NCI-H2107 (cell line): ENCODE data around the gene DPP7.
"Not testable (repeated sequence)": the region's sequence is repeated elsewhere in the genome, so short reads cannot be mapped to it uniquely, and the experiment has no call there.

Source experiments
- DNase-seq: peaks from one replicate; lab custom pipeline; 2025; lab: John Stamatoyannopoulos, UW

The DPP7 gene

DNA sequence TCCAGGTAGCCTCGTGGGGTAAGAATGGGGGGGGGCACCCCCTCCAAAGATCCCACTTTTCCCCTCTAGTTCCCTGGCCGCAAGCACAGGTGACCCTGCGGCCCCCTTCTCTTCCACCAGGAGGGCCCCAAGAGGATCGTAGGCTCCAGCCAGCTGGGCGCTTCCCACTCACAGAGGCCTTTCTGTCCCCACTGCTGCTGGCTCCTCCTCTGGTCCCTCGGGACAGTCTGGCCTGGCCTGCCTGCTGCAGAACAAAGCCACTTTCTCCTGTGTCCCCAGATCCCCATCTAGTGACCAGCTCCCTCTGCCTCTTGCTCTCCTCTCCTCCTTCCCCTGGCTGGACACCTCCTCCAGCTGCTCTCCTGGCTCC, 43.6 kb downstream of the DPP7 start:
- DNase-seq: peak; percentile 70

DNA sequence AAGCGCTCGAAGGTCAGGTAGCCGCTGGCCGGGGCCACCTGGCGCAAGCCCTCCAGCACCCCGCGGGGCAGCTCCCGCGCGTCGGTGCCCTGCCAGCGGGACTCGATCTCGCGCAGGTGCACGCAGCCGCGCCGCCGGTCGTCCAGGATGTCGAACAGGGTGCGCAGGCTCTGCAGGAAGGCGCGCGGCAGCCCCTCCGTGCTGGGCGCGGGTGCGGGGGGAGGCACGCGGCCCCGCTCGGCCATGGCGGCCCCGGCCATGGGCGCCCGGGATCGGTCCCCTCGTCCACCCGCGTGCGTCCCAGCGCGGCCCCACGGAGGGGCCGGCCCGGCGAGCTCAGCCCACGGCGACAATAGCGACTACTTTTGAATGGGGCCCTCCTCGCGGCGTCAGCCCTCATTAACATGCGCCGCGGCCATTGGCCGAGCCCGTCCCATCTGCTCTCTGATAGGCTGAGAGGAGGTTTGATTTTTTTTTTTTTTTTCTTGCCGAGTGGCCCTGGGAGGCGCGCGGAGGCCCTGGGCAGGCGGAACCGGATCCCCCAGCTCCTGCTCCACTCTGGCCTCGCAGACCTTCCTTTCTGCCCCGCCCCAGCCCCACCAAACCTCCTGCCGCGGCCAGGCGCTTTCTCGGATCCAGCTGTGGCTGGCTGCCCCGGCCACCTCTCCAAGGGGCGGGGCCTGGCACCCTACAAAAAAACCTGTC, 44.2 kb downstream of the DPP7 start, which contains the start of gene SAPCD2:
SAPCD2 (minus strand) TSS at position 357 of the 705 bp plus-strand sequence; CDS start at position 260, 97 bp downstream.
- peak; percentile 93 for DNase-seq

DNA sequence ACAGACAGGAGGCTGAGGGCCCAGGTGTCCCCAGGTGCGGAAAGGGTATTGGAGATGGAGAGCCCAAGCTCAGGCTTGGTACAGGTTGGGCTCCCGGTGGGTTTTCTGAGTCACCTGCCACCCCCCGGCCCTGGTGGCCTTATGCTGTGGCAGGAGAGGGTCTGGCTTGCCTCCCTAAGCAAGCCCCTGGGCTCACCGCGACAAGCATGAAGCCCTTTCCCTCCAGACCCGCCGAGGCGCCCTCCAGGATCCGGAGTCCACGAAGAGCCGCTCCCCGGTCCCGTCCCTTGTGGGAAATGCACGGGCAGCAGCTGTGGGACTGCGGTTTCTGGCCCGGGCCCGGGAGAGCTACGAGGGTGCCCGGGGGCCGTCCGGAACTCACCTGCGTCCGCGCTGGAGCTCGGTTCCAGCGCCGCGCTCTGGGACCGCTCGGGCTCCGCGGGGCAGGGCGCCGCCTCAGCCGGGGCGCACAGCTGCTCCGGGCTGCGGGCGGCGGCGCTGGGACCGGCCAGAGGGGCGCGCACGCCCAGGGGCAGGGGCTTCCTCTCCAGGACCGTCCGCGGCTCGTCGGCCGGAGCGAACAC, 44.9 kb downstream of the DPP7 start:
- no peak for DNase-seq

DNA sequence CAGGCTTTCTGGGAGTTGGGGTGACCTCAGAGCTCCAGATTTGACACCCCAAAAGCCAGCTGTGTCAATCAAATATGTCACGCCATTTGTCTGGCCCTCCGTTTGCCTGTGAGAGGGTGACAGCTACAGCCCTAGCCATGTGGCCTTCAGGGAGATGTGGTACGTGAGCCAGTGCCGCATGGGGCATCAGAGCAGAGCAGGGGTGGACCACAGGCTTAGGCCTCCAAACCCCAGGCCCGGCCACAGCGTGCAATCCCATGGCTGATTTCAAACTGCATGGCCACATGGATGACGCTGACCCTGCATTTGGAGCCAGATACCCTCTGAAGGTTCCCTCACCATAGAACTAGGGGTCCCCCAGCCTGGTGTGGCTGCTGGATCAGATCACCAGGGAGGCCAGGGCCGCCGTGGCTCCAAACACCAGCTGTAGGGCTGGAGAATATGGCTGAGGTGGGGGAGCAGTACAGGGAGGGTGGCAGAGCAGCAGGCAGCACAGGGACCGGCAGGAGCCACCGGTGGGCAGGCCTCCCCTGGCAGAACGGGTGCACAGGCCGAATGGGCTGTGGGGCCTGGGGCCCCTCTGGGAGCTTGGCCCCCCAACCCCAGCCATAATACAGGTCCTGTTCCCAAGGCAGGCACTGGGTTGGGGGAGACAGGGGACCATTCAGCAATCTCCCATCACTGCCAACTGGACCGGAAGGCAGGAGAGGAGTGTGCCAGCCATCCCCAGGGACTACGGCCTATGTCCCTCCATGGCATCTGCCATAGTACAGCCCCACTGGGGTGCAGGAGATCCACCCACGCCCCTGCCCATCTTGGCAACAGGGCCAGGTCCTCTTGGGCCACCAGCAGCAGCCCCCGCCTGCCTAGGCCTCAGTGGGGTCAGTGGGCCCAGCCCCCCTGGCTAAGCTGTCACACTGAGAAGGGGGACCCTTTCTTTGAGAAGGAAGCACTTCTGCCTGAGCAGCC, 45.7 kb downstream of the DPP7 start:
- no peak for DNase-seq

DNA sequence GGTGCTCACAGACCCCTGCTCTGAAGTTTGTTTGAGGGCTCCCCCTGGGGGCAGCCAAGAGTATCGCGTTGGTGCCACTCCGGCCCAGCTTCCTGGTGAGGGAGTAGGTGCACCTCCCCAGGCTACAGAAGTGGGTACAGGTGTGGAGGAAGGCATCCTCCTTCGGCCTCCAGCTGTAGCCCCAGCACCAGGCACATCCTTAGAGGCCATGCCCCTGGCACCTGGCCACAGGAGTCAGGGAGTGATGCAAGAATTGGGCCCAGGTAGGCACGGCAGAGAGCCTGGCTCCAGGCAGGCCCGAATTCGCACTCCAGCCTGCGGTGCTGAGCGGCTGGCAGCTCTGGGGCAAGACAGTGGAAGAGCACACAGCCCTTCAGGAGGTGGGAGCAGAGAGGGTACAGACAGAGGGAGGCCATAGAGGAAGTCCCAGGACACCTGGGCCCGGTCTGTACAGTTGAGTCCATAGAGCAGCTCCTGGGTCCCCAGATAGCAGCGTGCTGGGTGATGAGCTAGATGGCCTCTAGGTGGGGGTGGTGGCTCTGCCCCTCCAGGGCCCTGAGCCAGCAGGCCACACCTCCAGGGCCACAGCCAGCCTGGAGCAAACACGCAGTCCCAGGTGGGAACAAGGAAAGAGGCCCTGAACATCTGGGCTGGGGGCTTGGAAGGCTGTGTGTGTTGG, 46.5 kb downstream of the DPP7 start:
- peak; percentile 85 for DNase-seq

DNA sequence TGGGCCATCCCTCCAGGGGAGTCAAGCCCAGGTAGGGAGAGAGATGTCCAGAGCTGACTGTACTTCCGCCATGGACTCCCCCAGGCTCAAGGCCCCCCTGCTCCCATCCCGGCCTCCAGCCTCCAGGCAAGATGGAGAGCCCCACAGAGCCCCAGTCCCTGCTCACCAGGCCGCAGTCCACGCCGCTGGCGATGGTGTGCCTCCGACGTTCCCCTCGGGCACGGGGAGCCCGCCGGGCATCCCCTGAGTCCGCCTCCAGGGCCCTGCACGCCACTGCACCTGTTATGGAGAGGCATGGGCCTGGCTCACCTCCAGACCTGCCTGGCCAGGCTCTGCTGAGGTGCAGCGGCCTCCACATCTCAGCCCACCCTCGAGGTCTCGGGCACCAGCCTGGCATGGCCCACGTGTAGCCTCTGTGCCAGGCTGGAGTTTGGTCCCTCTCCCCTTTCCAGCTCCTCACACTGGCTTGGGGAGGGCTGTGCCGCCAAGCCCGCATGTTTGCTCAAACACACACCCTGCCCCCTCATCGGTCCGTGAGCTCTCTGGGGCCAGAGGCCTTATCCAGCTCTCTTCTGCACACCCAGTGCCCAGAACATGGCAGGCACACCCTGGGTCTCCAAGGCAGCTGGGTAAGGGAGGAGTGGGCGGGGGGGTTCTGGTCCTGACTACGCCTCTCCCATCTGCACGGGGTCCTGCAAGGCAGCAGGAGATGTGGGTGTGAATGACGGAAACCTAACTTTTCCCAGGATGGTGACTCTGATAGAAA, 48.3 kb downstream of the DPP7 start:
- no peak for DNase-seq

DNA sequence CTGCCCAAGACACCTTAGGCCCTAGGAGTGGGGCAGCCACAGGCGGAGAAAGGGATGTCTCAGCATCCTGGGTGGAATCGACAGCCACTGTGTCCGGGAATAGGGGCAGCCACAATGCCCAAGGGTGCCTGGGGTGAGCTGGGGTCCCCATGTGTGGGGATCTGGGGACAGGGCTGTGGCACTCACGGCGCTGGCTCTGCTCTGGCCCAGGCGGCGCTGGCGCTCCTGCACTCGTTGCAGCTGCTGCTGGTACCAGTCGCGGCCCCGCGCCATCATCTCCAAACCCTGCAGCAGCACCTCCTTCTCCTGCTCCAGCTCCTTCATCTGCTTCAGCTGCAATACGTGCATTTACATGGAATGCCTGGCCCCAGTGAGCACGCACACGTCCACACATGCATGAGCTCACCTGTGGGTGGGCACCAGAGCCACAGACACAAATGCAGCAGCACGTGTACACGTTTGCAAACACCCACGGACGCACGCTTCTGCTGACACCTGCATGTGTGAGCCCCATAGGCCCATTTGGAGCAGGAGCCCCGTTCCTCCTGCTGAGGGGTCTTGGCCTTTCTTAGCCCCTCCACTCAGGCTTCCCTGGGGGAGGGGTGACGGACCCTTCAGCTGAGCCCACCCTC, 49.1 kb downstream of the DPP7 start:
- no peak for DNase-seq

DNA sequence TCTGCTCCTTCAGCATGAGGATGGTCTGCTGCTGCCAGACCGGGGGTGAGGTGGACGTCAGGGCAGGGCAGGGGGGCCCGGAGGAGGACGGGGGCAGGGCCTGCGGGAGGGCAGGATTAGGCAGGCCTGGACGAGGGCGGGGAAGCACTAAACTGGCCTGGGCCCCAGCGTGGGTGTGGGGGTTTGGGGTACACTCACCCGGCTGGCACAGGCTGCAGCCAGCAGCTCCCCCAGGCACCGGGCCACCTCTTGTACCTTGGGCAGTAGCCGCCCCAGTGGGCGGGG, 49.7 kb downstream of the DPP7 start:
- no peak for DNase-seq

DNA sequence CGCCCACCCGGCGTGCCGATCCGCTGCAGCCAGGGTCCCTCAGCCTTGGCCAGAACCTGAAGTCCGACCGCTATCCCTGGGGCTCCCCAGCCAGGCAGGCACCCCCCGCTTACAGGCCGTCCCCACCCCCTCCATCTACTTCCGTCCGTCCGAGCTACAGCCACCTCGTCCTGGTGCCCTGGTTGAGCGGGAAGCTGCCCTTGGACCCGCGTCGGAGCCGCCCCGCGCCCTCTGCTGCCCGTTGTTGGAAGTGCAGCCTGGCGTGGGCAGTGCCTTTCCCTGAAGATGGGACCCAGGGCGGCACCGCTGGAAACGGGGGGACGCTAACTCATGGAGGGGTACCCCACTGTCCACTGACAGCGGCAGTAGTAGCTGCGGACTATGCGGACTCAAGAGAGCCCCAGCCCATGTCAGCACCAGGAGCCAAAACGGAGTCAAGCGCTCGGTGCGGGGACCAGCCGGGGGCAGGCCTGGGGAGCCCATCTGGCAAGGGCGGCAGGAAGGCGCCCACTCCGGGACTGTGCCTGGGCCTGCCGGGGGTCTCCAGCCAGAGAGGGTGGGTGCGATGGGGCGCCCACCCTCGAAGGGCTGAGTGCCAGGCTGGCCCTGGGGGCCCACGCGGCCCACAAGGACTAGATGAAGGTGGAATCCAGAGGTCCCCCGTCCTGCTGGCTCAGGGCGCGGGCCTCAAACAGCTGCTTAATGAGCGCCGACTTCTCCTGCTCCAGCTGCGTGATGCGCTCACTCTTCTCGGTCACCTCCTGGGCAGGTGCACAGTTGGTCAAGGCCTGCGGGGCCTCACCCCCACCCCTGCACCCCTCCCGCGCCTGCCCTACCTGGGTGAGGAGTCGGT, 50.3 kb downstream of the DPP7 start:
- DNase-seq: no peak

DNA sequence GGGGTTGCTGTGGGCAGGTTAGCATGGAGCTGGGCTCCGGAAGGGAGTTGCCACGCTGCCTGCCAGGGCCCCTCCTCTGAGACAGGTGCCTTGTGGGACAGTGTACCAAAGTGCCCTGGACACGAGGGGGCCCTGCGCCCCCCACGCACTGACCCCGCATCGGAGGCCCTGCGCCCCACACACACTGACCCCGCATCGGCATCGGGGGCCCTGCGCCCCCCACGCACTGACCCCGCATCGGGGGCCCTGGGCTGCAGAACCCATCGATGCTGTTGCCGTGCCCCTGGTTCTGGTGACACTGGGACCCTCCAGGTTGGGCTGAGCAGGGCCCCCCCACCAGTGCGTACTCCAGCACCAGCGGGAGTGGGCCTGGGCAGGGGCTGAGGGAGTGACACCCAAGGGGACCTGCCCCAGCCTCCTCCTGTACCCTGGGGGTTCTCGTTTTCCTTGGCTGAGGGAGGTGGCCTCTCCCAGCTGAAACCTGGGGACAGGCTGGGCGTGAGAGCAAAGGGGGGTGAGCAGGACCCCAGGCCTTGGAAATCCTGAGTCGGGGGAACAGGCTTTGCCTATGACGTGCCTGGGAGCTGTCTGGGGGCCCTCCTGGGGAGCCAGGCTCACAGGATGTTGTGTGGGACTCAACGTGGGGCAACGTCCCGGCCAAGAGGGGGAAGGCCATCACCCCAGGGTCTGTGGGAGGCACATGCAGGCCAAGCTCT, 51.1 kb downstream of the DPP7 start:
- DNase-seq: no peak

DNA sequence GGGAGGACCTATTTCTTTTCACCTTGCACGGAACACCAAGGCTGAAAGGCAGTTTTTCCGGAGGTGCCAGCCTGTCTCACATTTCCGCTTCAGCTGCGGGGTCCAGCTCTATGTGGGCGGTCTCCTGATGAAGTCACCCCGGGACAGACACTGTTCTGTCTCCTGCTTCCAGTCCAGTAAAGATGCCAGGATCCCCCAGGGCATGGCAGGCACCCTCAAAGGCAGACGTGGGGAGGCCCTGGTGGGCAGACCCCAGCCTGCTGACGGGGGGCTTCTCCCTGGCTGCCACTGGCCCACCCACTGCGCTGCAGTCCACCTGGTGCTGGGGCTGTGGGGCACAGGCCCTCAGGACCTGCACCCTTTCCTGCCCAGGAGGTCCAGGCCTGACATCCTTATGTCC, 51.7 kb downstream of the DPP7 start:
- not testable (repeated sequence) for DNase-seq

DNA sequence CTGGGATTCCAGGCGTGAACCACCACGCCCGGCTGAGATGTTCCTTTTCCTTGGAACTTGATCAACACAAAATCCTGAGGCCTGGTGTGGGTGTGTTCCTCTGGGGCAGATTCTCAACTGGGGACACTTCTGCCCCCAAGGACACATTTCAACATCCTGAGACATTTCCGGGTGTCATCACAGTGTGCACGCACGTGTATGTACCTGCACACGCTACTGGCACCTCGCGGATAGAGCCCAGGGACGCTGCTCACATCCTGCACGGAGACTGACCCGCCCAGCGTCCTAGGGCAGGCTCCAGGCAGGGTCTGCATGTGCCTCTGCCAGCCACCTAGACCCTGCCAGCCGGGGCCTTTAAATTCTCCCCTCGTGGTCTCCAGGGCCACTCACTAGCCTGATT, 52.1 kb downstream of the DPP7 start:
- DNase-seq: no peak
